ENCODE measurements around the gene SNRNP40. TPM values are rescaled to one million over a fixed set of nuclear protein-coding genes. Genes with fewer than 3 reads are reported as not detected.
A peak's percentile ranks its signal among the peaks of the same experiment; 100 is the strongest.

SNRNP40 gene
- total and polyA plus RNA-seq, 2 donors (not counting 3 experiments of a cell fraction or from before 2014, with no cell fraction given): 66.3 to 78.1 TPM

DNA sequence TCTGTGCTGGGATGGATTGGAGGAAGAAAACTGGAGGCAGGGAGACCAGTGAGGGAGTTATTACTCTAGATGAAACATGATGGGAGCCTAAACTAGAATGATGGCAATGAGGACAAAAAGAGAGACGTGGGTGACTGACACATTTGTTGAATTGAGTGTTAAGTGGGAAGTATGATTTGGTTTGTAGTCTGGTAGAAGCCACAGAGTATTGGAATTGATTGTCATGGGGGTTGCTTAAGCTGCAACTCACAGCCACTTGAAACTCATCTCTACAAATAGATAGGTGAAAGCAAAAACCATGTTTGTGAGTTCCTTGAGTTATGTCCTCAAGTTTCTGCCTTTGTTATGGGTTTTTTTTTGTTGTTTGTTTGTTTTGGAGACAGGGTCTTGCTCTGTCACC, 47.9 kb upstream of the SNRNP40 start:
- Histone ChIP-seq H3K4me1 (ENCODE audit: control insufficient read depth, extremely low read depth, insufficient read depth, low read length) (no peaks in the 10 kb centered on the region), H3K9ac (replicated peaks; ENCODE audit: extremely low read depth, insufficient read depth, low read length) (no peak overlapping the region), H4K20me1 (replicated peaks; ENCODE audit: control insufficient read depth, extremely low read depth, insufficient read depth, low read length) (no peaks in the 10 kb centered on the region), H3K4me2 (ENCODE audit: insufficient read depth, low read length) (no peak overlapping the region), H3K27me3 (ENCODE audit: control insufficient read depth in 2 of 2, insufficient read depth in 2 of 2, low read length in 2 of 2) (no peaks in the 10 kb centered on the region), H3K9me3 (replicated peaks; ENCODE audit: control insufficient read depth, insufficient read depth, low read length) (no peaks in the 10 kb centered on the region), H3K27ac (ENCODE audit: insufficient read depth, low read depth, low read length) (no peak overlapping the region), H3K4me3 (replicated peaks in 1 of 3; ENCODE audit: insufficient read depth in 1 of 3, low read depth in 1 of 3, low read length in 3 of 3) (no peak overlapping the region), H2AFZ (ENCODE audit: low read depth, low read length) (no peak overlapping the region), H3K36me3 (ENCODE audit: control insufficient read depth in 2 of 2, extremely low read depth in 1 of 2, insufficient read depth in 2 of 2, low read length in 2 of 2) (peaks cover 3 to 4% of the 10 kb centered on the region in 2 experiments), H3K79me2 (ENCODE audit: control insufficient read depth, insufficient read depth, low read length) (no peaks in the 10 kb centered on the region), H3K9me1 (replicated peaks; ENCODE audit: control insufficient read depth, extremely low read depth, insufficient read depth, low read length) (no peaks in the 10 kb centered on the region)
- BruUV-seq (replicated peaks): no TSS peak
- intact Hi-C loops (cut with micrococcal nuclease): no loop called here
- DNase-seq (ENCODE audit: low read depth, low spot score) (no peak), FAIRE-seq (peak; percentile 26)
- CTCF ChIA-PET: no interaction called here
- no peak for TF ChIP-seq POLR2A (IDR thresholded peaks at IDR 0.05; ENCODE audit: low read depth, low read length)
- dilution Hi-C loops (cut with MboI; ENCODE audit: extremely low pct_ligation_motif_present, low sequenced_read_pairs): no loop called here
- POLR2A ChIA-PET: no interaction called here

- H3K27me3 ChIP-seq (ENCODE audit: control insufficient read depth in 2 of 2, insufficient read depth in 2 of 2, low read length in 2 of 2): no peaks in the 10 kb centered on the region
- H2AFZ ChIP-seq (ENCODE audit: low read depth, low read length): no peak overlapping the region
- BruUV-seq (replicated peaks): no TSS peak
- H3K9me1 ChIP-seq (replicated peaks; ENCODE audit: control insufficient read depth, extremely low read depth, insufficient read depth, low read length): no peaks in the 10 kb centered on the region
- FAIRE-seq: no peak
- no peaks in the 10 kb centered on the region for H3K9me3 ChIP-seq (replicated peaks; ENCODE audit: control insufficient read depth, insufficient read depth, low read length)
- no peaks in the 10 kb centered on the region for H4K20me1 ChIP-seq (replicated peaks; ENCODE audit: control insufficient read depth, extremely low read depth, insufficient read depth, low read length)
- H3K4me2 ChIP-seq (ENCODE audit: insufficient read depth, low read length): no peak overlapping the region
- TF ChIP-seq JUN (IDR thresholded peaks at IDR 0.05; ENCODE audit: borderline replicate concordance, insufficient read depth, insufficient read length, low read depth): no peak
- TF ChIP-seq POLR2AphosphoS5 (IDR thresholded peaks at IDR 0.05; ENCODE audit: insufficient read depth, low read depth, low read length): no peak
- no peak for TF ChIP-seq EZH2 (IDR thresholded peaks at IDR 0.05; ENCODE audit: borderline replicate concordance, low read depth, low read length, severe bottlenecking)
- TF ChIP-seq, protein P1, sequence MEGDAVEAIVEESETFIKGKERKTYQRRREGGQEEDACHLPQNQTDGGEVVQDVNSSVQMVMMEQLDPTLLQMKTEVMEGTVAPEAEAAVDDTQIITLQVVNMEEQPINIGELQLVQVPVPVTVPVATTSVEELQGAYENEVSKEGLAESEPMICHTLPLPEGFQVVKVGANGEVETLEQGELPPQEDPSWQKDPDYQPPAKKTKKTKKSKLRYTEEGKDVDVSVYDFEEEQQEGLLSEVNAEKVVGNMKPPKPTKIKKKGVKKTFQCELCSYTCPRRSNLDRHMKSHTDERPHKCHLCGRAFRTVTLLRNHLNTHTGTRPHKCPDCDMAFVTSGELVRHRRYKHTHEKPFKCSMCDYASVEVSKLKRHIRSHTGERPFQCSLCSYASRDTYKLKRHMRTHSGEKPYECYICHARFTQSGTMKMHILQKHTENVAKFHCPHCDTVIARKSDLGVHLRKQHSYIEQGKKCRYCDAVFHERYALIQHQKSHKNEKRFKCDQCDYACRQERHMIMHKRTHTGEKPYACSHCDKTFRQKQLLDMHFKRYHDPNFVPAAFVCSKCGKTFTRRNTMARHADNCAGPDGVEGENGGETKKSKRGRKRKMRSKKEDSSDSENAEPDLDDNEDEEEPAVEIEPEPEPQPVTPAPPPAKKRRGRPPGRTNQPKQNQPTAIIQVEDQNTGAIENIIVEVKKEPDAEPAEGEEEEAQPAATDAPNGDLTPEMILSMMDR (IDR thresholded peaks at IDR 0.05; ENCODE audit: extremely low read depth in 1 of 2, insufficient read depth in 1 of 2, low read depth in 1 of 2, low read length in 2 of 2): no peak
- CTCF ChIA-PET: interaction anchor here (0.6 to 2.5 kb wide), 6 partner anchors 9 to 1961 kb away, joined by 3 to 23 read pairs (median 3); partner anchors contain the start of genes SNRNP40 and ZCCHC17
- no peak overlapping the region for H3K27ac ChIP-seq (ENCODE audit: insufficient read depth, low read depth, low read length)
- H3K4me3 ChIP-seq (replicated peaks in 1 of 3; ENCODE audit: insufficient read depth in 1 of 3, low read depth in 1 of 3, low read length in 3 of 3): no peak overlapping the region
- H3K79me2 ChIP-seq (ENCODE audit: control insufficient read depth, insufficient read depth, low read length): no peaks in the 10 kb centered on the region
- POLR2A ChIA-PET: no interaction called here
- dilution Hi-C loops (cut with MboI; ENCODE audit: extremely low pct_ligation_motif_present, low sequenced_read_pairs) (no loop called here), intact Hi-C loops (cut with micrococcal nuclease) (no loop called here)
- H3K9ac ChIP-seq (replicated peaks; ENCODE audit: extremely low read depth, insufficient read depth, low read length): no peak overlapping the region
- H3K4me1 ChIP-seq (ENCODE audit: control insufficient read depth, extremely low read depth, insufficient read depth, low read length): no peaks in the 10 kb centered on the region
- DNase-seq (ENCODE audit: low read depth, low spot score): no peak
- H3K36me3 ChIP-seq (ENCODE audit: control insufficient read depth in 2 of 2, extremely low read depth in 1 of 2, insufficient read depth in 2 of 2, low read length in 2 of 2): peaks cover 0 to 5% of the 10 kb centered on the region in 2 experiments
Measured at GRCh38 chr1:31336687-31337467, 40.3 kb upstream of the SNRNP40 start.
